ENCODE results near the gene ETFA. TPM values are rescaled to one million over a fixed set of nuclear protein-coding genes. Genes with fewer than 3 reads are reported as not detected.

The ETFA gene
- total and polyA plus RNA-seq, 2 donors from 2014 or later: 90.1 to 261 TPM

- Histone ChIP-seq H3K4me1 (ENCODE audit: control insufficient read depth in 2 of 3, insufficient read depth in 2 of 3, low read depth in 1 of 3, low read length in 3 of 3) (peaks cover 0 to under 1% (median 0%) of the 10 kb centered on the region in 3 donors), H3K9ac (ENCODE audit: low read length in 3 of 3) (no peak overlapping the region), H3K36me3 (ENCODE audit: control insufficient read depth in 2 of 3, insufficient read depth in 3 of 3, low read length in 3 of 3) (no peaks in the 10 kb centered on the region), H3K27me3 (ENCODE audit: control insufficient read depth, insufficient read depth, low read length) (peaks cover 51% of the 10 kb centered on the region), H3K9me3 (ENCODE audit: control insufficient read depth in 2 of 3, insufficient read depth in 1 of 3, low read length in 3 of 3) (peaks cover 0 to 5% (median 0%) of the 10 kb centered on the region in 3 donors), H3K27ac (ENCODE audit: low read depth in 2 of 2, low read length in 2 of 2) (no peak overlapping the region), H3K4me3 (ENCODE audit: low read length in 3 of 3) (peak overlapping the region in 2 of 3 donors; percentile 9 to 19)
- FAIRE-seq (no peak), DNase-seq (peak in 4 of 5 donors; percentile 31 to 62 (median 60))
- intact Hi-C loops (cut with DNase I): no loop called here
- TF ChIP-seq CTCF (IDR thresholded peaks at IDR 0.05; ENCODE audit: borderline replicate concordance, extremely low read depth, insufficient read depth): no peak
Measured at GRCh38 chr15:76346669-76347481, 35.6 kb upstream of the ETFA start.

- H3K4me1 ChIP-seq (ENCODE audit: control insufficient read depth in 2 of 3, insufficient read depth in 2 of 3, low read depth in 1 of 3, low read length in 3 of 3): peaks cover 0 to 4% (median 0%) of the 10 kb centered on the region in 3 donors
- H3K27me3 ChIP-seq (ENCODE audit: control insufficient read depth, insufficient read depth, low read length): peaks cover 56% of the 10 kb centered on the region
- TF ChIP-seq CTCF (IDR thresholded peaks at IDR 0.05; ENCODE audit: borderline replicate concordance, extremely low read depth, insufficient read depth): no peak
- intact Hi-C loops (cut with DNase I): no loop called here
- FAIRE-seq (no peak), DNase-seq (peak in 4 of 5 donors; percentile 39 to 58 (median 48))
- no peak overlapping the region for H3K9ac ChIP-seq (ENCODE audit: low read length in 3 of 3)
- H3K27ac ChIP-seq (ENCODE audit: low read depth in 2 of 2, low read length in 2 of 2): no peak overlapping the region
- H3K9me3 ChIP-seq (ENCODE audit: control insufficient read depth in 2 of 3, insufficient read depth in 1 of 3, low read length in 3 of 3): peaks cover 0 to 5% (median 0%) of the 10 kb centered on the region in 3 donors
- H3K4me3 ChIP-seq (ENCODE audit: low read length in 3 of 3): peak overlapping the region in 1 of 3 donors; percentile 9
- H3K36me3 ChIP-seq (ENCODE audit: control insufficient read depth in 2 of 3, insufficient read depth in 3 of 3, low read length in 3 of 3): no peaks in the 10 kb centered on the region
Measured at GRCh38 chr15:76345880-76346668, 34.8 kb upstream of the ETFA start.

GRCh38 chr15:76345583-76345879 lies 34.3 kb upstream of the ETFA start:
- FAIRE-seq: no peak
- peaks cover 61% of the 10 kb centered on the region for H3K27me3 ChIP-seq (ENCODE audit: control insufficient read depth, insufficient read depth, low read length)
- no peak for DNase-seq
- no peak overlapping the region for H3K4me3 ChIP-seq (ENCODE audit: low read length in 3 of 3)
- no peak overlapping the region for H3K9ac ChIP-seq (ENCODE audit: low read length in 3 of 3)
- intact Hi-C loops (cut with DNase I): no loop called here
- H3K27ac ChIP-seq (ENCODE audit: low read depth in 2 of 2, low read length in 2 of 2): no peak overlapping the region
- peaks cover 0 to 5% (median 0%) of the 10 kb centered on the region in 3 donors for H3K9me3 ChIP-seq (ENCODE audit: control insufficient read depth in 2 of 3, insufficient read depth in 1 of 3, low read length in 3 of 3)
- H3K4me1 ChIP-seq (ENCODE audit: control insufficient read depth in 2 of 3, insufficient read depth in 2 of 3, low read depth in 1 of 3, low read length in 3 of 3): peaks cover 0 to 9% (median under 1%) of the 10 kb centered on the region in 3 donors
- no peaks in the 10 kb centered on the region for H3K36me3 ChIP-seq (ENCODE audit: control insufficient read depth in 2 of 3, insufficient read depth in 3 of 3, low read length in 3 of 3)
- no peak for TF ChIP-seq CTCF (IDR thresholded peaks at IDR 0.05; ENCODE audit: borderline replicate concordance, extremely low read depth, insufficient read depth)
